Measurements from ENCODE around the gene ARHGEF40. TPM values are rescaled to one million over a fixed set of nuclear protein-coding genes. Genes with fewer than 3 reads are reported as not detected.
A peak's percentile ranks its signal among the peaks of the same experiment; 100 is the strongest.

ARHGEF40 gene
- total RNA-seq, 4 donors from 2014 or later = 10.4 to 15.7 (median 12.9) TPM

DNA sequence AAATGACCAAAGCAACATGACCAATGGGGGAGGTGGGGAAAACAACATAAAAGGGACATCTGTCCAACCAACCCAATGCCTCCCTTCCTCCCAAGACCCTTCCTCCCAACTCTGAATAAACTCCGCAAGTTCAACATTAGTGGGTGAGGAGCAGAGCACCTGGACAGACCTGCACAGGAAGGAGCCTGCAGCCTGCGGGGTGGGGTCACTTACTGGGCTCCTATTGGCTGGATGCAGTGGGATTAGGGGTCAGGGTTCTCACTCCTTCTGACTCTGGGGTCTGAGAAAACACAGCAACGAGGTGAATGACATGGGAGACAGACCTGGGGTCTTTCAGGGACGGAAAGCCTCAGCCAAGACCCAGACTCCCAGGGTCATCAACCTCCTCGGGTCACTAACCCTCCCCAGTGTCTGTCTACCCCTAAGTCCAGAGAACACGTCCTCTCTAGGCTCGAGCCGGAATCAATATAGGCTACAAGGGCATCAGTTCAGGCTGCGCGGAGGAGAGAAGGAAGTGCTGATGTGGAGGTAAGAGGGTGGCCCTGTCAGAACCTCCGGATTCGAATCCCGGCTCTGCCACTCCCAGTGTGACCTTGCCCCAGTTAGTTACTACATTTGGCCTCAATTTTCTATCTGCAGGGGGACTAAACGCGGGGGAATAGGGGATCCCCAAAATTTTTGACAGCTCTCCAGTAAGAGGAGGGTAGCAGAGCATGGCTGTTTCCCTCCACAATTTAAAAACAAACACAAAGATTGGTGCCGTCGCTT, 46.1 kb upstream of the ARHGEF40 start:
- Histone ChIP-seq H3K27me3 (no peaks in the 10 kb centered on the region), H3K9me3 (no peaks in the 10 kb centered on the region), H3K4me3 (peak overlapping the region; percentile 95 to 99 (median 99)), H3K27ac (peak overlapping the region; percentile 97 to 100 (median 100)), H3K4me1 (peaks cover 69 to 76% of the 10 kb centered on the region in 2 donors), H3K36me3 (peaks cover 0 to 45% of the 10 kb centered on the region in 2 donors)
- DNase-seq (peak in 1 of 2 donors; percentile 55), ATAC-seq (peak in 1 of 2 donors; percentile 10)
- in situ Hi-C loops (cut with MboI; ENCODE audit: low sequenced_read_pairs in 4 of 4) (no loop called here), intact Hi-C loops (cut with DNase I; ENCODE audit: low total_unique reads) (no loop called here)
- TF ChIP-seq POLR2A (IDR thresholded peaks at IDR 0.05) = no peak
- no peak for TF ChIP-seq CTCF (IDR thresholded peaks at IDR 0.05 in 4 of 5, conservative IDR thresholded peaks at IDR 0.05 in 1 of 5)

GRCh38 chr14:21024585-21025370, 45.3 kb upstream of the ARHGEF40 start, which contains the start of gene NDRG2:
NDRG2 (minus strand) TSS chr14:21025061; CDS start chr14:21023315, 1,746 bp downstream.
- peaks cover 0 to 37% of the 10 kb centered on the region in 2 donors for H3K36me3 ChIP-seq
- H3K4me1 ChIP-seq = peaks cover 65 to 68% of the 10 kb centered on the region in 2 donors

DNA sequence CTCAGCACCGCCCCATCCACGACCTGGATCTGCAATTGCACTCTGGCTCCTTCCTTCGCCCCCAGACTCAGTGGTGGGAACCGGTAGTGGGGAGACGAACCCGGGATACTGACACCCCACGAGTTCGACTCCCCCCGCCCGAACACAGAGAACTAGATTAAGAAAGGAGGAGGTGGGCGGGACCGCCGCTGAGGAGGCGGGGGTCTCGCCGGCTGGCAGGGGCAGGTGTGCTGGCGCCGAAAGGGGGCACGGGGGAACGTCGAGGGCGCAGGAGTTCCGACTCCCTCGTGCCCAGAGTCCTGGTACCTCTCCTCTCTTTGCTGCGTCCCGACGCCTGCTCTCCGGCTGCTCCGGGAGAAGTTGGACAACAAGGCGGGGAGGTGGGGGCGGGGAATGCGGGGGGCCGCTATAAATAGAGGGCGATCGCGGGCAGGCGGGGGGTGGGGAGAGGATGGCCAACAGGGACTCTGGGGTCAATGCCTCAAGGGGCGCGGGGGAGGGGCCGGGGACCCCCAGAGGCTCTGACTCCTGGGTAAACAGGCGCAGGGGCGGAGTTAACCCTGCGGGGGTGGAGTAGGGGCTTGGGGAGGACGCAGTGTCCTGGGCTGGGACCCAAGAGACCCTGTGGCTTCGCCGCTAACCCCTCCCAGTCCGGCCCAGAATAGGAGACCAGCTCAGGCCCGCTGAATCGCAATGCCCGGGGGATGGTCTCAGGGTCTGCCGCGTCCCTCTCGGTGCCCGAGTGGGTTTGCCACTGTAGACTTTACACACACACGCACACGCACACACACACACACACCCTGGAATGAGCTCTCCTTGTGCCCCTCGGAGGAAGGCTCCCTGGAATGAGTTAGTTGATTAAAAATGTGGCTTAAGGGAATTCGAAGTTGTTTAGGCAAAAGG, 44.5 kb upstream of the ARHGEF40 start:
- peak; percentile 41 to 70 for TF ChIP-seq POLR2A (IDR thresholded peaks at IDR 0.05)
- peak in 1 of 5 experiments; percentile 30 for TF ChIP-seq CTCF (IDR thresholded peaks at IDR 0.05 in 4 of 5, conservative IDR thresholded peaks at IDR 0.05 in 1 of 5)
- Histone ChIP-seq H3K9me3 (no peaks in the 10 kb centered on the region), H3K27ac (peak overlapping the region; percentile 97 to 100 (median 100)), H3K36me3 (peaks cover 0 to 28% of the 10 kb centered on the region in 2 donors), H3K27me3 (no peaks in the 10 kb centered on the region), H3K4me3 (peak overlapping the region; percentile 95 to 99 (median 99)), H3K4me1 (peaks cover 59 to 60% of the 10 kb centered on the region in 2 donors)
- ATAC-seq (peak; percentile 46 to 51), DNase-seq (peak; percentile 79 to 91)
- intact Hi-C loops (cut with DNase I; ENCODE audit: low total_unique reads) = loop anchor here (1.0 kb wide), 1 partner anchor 14 kb away; no protein-coding TSS in a partner anchor
- in situ Hi-C loops (cut with MboI; ENCODE audit: low sequenced_read_pairs in 4 of 4) = loop anchor here in 1 of 4 donors (25.0 kb wide), 1 partner anchor 563 kb away; the partner anchor contains the start of genes APEX1, OSGEP, PIP4P1 and PNP

More at GRCh38 chr14:21024585-21025370, 45.3 kb upstream of the ARHGEF40 start, which contains the start of gene NDRG2:
- in situ Hi-C loops (cut with MboI; ENCODE audit: low sequenced_read_pairs in 4 of 4) (loop anchor here in 1 of 4 donors (25.0 kb wide), 1 partner anchor 562 kb away; the partner anchor contains the start of genes APEX1, OSGEP, PIP4P1 and PNP), intact Hi-C loops (cut with DNase I; ENCODE audit: low total_unique reads) (loop anchor here (1.0 kb wide), 1 partner anchor 15 kb away; no protein-coding TSS in a partner anchor)
- H3K27ac ChIP-seq = peak within 1 kb of the TSS; percentile 97 to 100 (median 100)
- H3K4me3 ChIP-seq = peak within 1 kb of the TSS; percentile 95 to 99 (median 99)
- ATAC-seq = peak; percentile 36 to 56
- H3K9me3 ChIP-seq = no peaks in the 10 kb centered on the region
- H3K27me3 ChIP-seq = no peaks in the 10 kb centered on the region
- TF ChIP-seq CTCF (IDR thresholded peaks at IDR 0.05 in 4 of 5, conservative IDR thresholded peaks at IDR 0.05 in 1 of 5) (no peak), POLR2A (IDR thresholded peaks at IDR 0.05) (peak; percentile 73 to 90)
- DNase-seq = peak; percentile 82 to 89
